HG03558 (cell line): ENCODE data around the gene PRKG1.

ENCODE experiments used
- ATAC-seq: cut with Tn5 transposase; IDR thresholded peaks from one replicate; pipeline ENCODE4 v1.9.1; 2021; ENCODE audit warnings: moderate number of reproducible peaks; ENCODE audit not compliant: unreplicated experiment; ENCODE audit errors: extremely low read depth

Gene PRKG1

DNA sequence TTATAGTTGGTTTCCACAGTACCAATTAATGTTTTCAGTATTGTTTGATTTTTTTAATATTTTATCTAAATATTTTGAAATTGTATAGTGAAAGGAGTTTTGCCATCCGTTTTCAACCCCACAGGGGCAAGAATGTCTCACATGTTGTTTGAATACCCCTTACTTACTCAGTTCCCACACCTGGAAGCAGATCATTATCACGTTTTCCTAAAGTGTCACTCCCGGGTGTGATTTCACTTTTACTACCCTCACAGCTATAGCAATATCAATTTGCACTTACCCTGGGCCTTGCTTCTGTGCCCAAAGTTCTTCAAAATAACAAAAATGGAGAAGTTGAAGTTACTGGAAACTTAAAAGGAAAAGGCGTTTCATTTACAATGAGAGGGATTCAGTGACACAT is 397.0 kb downstream of the PRKG1 start:
- no peak for ATAC-seq

- no peak for ATAC-seq
Observed at GRCh38 chr10:51472154-51472553, 397.9 kb downstream of the PRKG1 start.

DNA sequence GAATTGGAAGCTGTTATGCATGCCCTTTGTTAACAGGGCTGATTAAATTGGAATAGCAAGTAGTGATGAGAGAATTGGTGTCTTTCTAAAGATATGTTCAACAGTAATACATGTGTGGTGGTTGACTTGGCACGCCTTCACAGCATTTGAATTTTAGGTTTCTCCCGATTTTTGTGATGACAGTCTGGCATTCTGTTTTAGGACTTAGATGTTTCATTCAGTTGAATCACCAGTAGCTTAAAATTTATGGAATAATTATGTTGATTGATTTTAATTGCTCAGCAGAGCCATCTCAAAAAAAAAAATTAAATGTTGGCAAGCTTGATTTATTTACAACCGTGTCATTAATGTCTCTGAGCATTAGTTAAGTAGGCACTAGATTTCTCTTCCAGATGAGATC is 405.4 kb downstream of the PRKG1 start:
- no peak for ATAC-seq

GRCh38 chr10:51485668-51486067 is 411.4 kb downstream of the PRKG1 start:
- ATAC-seq, result no peak

DNA sequence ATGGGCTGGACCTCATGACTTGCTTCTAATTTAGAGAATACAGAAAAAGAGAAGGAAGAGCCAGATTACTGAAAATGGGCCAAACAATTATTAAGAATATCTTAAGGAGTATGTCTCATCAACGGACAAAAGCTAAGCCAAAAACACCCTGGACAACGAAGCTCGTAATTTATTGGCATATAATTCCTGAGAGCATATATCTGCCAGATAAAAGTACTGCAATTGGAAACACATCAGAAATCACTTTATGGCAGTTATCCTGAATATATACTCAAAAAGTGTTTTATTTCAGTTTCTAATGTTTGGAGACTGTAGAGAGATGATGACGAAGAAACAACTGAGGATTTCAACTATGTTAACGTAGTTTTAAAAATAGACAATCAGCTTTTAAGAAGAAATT is 413.3 kb downstream of the PRKG1 start:
- no peak for ATAC-seq

- ATAC-seq, result no peak
Observed at GRCh38 chr10:51488766-51489408, 414.6 kb downstream of the PRKG1 start.

DNA sequence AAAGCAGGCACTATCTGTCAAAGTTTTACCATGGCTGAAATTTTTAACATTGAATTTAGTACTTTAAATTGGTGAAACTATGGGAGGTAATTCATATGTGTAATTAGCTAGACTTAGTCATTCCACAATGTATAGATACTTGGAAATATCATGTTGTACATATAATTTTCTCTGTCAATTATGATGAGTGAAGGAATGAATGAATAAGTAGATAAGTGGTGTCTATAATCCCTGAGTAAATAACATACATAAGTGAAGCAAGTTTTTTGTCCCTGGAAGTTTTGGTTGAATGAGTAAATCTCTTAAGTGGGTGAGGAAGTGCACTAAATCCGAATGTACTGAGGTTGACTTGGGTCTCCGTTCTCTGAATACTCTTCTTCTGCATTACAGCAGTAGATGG is 424.1 kb downstream of the PRKG1 start:
- no peak for ATAC-seq

GRCh38 chr10:51501396-51501795 is 427.1 kb downstream of the PRKG1 start:
- ATAC-seq, result no peak

- no peak for ATAC-seq
Observed at GRCh38 chr10:51502124-51502523, 427.8 kb downstream of the PRKG1 start.

GRCh38 chr10:51503378-51503777 is 429.1 kb downstream of the PRKG1 start:
- no peak for ATAC-seq

DNA sequence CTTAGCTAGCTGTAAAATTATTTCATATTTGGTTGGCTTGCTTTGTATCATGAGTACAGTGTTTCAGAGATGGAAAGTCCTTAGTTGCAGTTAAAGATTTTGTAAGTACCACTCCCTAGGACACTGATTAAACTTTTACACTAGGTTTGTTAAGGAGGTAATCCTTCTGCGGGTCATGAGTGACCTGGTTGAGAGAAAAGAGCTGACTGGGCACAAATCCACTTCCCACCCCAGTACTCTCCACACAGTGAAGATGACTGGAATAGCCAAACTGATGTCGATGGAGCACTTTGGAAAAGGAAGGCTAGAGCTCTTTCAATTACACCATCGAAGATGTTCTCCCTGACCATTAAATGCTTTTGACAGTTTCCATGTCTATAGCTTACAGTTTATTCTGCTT is 433.2 kb downstream of the PRKG1 start:
- ATAC-seq, result no peak

DNA sequence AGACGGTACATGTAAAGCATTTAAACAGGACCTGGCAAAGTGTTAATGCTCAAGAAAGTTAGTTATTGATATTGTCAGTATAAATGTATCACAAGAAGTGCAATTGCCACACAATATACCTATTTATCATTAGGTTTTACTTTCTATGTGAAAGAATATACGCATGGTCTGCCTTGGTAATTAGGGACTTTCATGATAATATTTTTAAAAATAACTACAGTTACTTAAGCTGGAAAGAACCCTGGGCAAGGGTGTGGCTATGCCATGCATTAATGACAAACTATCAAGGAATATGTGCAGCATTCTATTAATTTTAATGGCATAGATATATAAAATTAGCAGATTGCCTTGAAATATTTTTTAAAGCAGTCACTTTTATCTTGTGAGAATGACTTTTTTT is 433.9 kb downstream of the PRKG1 start:
- no peak for ATAC-seq

GRCh38 chr10:51510231-51510630 is 435.9 kb downstream of the PRKG1 start:
- no peak for ATAC-seq

- ATAC-seq, result no peak
Observed at GRCh38 chr10:51521605-51522004, 447.3 kb downstream of the PRKG1 start.

- ATAC-seq, result no peak
Observed at GRCh38 chr10:51522858-51523257, 448.6 kb downstream of the PRKG1 start.

GRCh38 chr10:51523440-51523839 is 449.2 kb downstream of the PRKG1 start:
- no peak for ATAC-seq

- no peak for ATAC-seq
Observed at GRCh38 chr10:51524041-51524440, 449.8 kb downstream of the PRKG1 start.

DNA sequence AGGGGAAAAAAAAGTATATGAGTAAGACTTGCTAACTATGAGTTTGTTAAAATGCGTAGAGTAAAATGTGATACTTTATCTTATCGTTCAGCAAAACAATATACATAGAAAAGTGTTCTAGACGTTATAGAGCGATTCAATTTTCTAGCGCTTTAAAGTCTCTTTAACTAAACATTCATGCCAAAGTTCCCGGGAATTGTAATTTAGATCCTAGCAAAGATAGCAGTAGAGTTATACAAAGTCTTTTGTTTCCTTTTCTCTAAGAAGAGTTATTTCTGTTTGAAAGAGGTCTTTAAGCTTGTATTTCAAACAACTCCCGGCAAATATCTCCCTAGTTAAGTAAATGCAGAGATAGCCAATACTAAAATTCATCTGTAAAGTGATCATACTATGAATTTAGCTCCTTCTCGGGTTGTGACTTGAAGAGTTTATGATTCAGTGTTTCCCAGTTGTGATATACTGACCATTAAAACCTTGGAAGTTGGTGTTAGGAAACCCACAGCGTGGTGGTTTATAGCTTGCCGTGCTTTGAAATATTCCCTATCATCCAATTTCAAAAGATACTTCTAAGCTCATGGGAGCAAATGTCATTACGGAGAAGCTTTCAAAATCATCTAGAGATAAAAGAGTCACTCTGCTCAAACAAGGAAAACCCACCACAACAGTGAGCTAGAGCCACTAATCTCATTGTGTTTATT is 453.4 kb downstream of the PRKG1 start:
- no peak for ATAC-seq

GRCh38 chr10:51528527-51528926 is 454.2 kb downstream of the PRKG1 start:
- ATAC-seq, result no peak

- ATAC-seq, result no peak
Observed at GRCh38 chr10:51530541-51530940, 456.3 kb downstream of the PRKG1 start.

DNA sequence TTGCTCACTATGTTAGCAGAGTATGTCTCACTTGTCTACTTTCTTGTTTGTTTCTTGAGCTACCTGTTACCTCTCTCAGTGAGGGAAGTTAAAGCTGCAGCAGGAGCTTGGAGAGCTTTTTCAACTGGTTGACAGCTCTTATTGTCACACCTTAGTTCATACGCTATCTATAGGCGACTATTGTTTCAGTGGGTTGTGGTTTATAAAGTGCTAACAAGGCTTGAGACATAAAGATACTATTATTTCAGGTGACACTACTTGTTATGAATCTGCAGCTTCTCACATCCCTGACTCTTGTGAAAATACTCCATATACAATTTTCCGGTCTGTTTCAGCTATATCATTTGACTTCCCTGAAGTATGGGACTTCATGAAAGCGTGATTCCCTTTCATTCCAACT is 457.8 kb downstream of the PRKG1 start:
- no peak for ATAC-seq

GRCh38 chr10:51542853-51543252 is 468.6 kb downstream of the PRKG1 start:
- no peak for ATAC-seq
